WTC11 (cell line): Measurements from ENCODE around the gene POSTN. TPM values are rescaled to one million over a fixed set of nuclear protein-coding genes. Genes with fewer than 3 reads are reported as not detected.

Experiments used
- ATAC-seq: fragments of 200-7000 bp; cut with Tn5 transposase; 2 replicates; pipeline ENCODE4 v1.10.0; 2021; ENCODE audit warnings: mild to moderate bottlenecking, moderate library complexity
- CTCF ChIA-PET: fragments of 300-600 bp; sonication (Branson Sonifier 250); formaldehyde crosslinking; loops from one replicate; lab custom pipeline; 2021; ENCODE audit warnings: antibody characterized with exemption; lab: Charles Lee
- POLR2A ChIA-PET: fragments of 350-600 bp; sonication (Branson Sonifier 250); formaldehyde crosslinking; loops from one replicate; lab custom pipeline; 2021; ENCODE audit warnings: antibody characterized with exemption; lab: Charles Lee
- DNase-seq: peaks from one replicate; pipeline ENCODE4 v3.0.0; 2021; ENCODE audit warnings: low spot score
- H3K27ac Mint-ChIP-seq: 2 replicates; pipeline ENCODE4 v1.8.0; 2021; ENCODE audit warnings: mixed read lengths
- H3K27me3 Mint-ChIP-seq: 2 replicates; pipeline ENCODE4 v1.8.0; 2021; ENCODE audit warnings: low read depth, mild to moderate bottlenecking, moderate library complexity, mixed read lengths
- H3K36me3 Mint-ChIP-seq: 2 replicates; pipeline ENCODE4 v1.8.0; 2021; ENCODE audit warnings: mixed read lengths
- H3K4me1 Mint-ChIP-seq: 2 replicates; pipeline ENCODE4 v1.8.0; 2022; ENCODE audit warnings: mixed read lengths
- H3K4me3 Mint-ChIP-seq: 2 replicates; pipeline ENCODE4 v1.8.0; 2021; ENCODE audit warnings: mild to moderate bottlenecking, moderate library complexity, mixed read lengths
- H3K9me3 Mint-ChIP-seq: 2 replicates; pipeline ENCODE4 v1.8.0; 2021; ENCODE audit warnings: mixed read lengths
- CREM ChIP-seq: sonication (generic); formaldehyde crosslinking; IDR thresholded peaks from 2 replicates; pipeline ENCODE4 v1.8.1; 2022; ENCODE audit warnings: mild to moderate bottlenecking, missing genetic modification reagents, moderate library complexity
- CTCF ChIP-seq: fragments of 200-600 bp; IDR thresholded peaks from 2 replicates; pipeline ENCODE4 v1.8.0; 2022; ENCODE audit warnings: antibody characterized with exemption
- ESRRA ChIP-seq: sonication (generic); formaldehyde crosslinking; IDR thresholded peaks from 2 replicates; pipeline ENCODE4 v1.8.1; 2022; ENCODE audit warnings: mild to moderate bottlenecking, missing genetic modification reagents, borderline replicate concordance
- FOXP4 ChIP-seq: sonication (generic); formaldehyde crosslinking; IDR thresholded peaks from 2 replicates; pipeline ENCODE4 v1.8.0; 2022; ENCODE audit warnings: mild to moderate bottlenecking, missing genetic modification reagents
- GABPB1 ChIP-seq: sonication (generic); formaldehyde crosslinking; IDR thresholded peaks from 2 replicates; pipeline ENCODE4 v1.8.1; 2023; ENCODE audit warnings: mild to moderate bottlenecking, missing genetic modification reagents
- HMGA2 ChIP-seq: fragments of 250-450 bp; sonication (Bioruptor Pico); IDR thresholded peaks from 2 replicates; pipeline ENCODE4 v1.4.0; 2021; ENCODE audit warnings: mild to moderate bottlenecking, moderate library complexity
- HMGXB4 ChIP-seq: sonication (generic); formaldehyde crosslinking; IDR thresholded peaks from 2 replicates; pipeline ENCODE4 v1.8.1; 2023; ENCODE audit warnings: mild to moderate bottlenecking, moderate library complexity, missing genetic modification reagents
- IRF2 ChIP-seq: sonication (generic); formaldehyde crosslinking; IDR thresholded peaks from 2 replicates; pipeline ENCODE4 v1.8.0; 2022; ENCODE audit warnings: low read depth, missing genetic modification reagents, borderline replicate concordance
- JAZF1 ChIP-seq: fragments of 250-450 bp; sonication (Bioruptor Pico); IDR thresholded peaks from 2 replicates; pipeline ENCODE4 v1.9.0; 2021; ENCODE audit warnings: moderate library complexity, mild to moderate bottlenecking, inconsistent platforms
- JUN ChIP-seq: sonication (generic); formaldehyde crosslinking; IDR thresholded peaks from 2 replicates; pipeline ENCODE4 v1.8.0; 2023; ENCODE audit warnings: mild to moderate bottlenecking, missing genetic modification reagents
- NR1H2 ChIP-seq: sonication (generic); formaldehyde crosslinking; IDR thresholded peaks from 2 replicates; pipeline ENCODE4 v1.9.0; 2021; ENCODE audit warnings: mild to moderate bottlenecking, moderate library complexity, missing genetic modification reagents
- NR2C2 ChIP-seq: sonication (generic); formaldehyde crosslinking; IDR thresholded peaks from 2 replicates; pipeline ENCODE4 v1.8.0; 2022; ENCODE audit warnings: mild to moderate bottlenecking, missing genetic modification reagents
- PRRX2 ChIP-seq: fragments of 250-450 bp; sonication (Bioruptor Pico); IDR thresholded peaks from 2 replicates; pipeline ENCODE4 v1.8.0; 2021; ENCODE audit warnings: mild to moderate bottlenecking
- SMAD3 ChIP-seq: sonication (generic); formaldehyde crosslinking; IDR thresholded peaks from 2 replicates; pipeline ENCODE4 v1.8.0; 2022; ENCODE audit warnings: missing genetic modification reagents, mild to moderate bottlenecking, borderline replicate concordance
- SMAD4 ChIP-seq: sonication (generic); formaldehyde crosslinking; IDR thresholded peaks from 2 replicates; pipeline ENCODE4 v1.8.0; 2022; ENCODE audit warnings: mild to moderate bottlenecking, missing genetic modification reagents
- TEAD1 ChIP-seq: sonication (generic); formaldehyde crosslinking; IDR thresholded peaks from 2 replicates; pipeline ENCODE4 v1.8.0; 2022; ENCODE audit warnings: mild to moderate bottlenecking, missing genetic modification reagents
- USF2 ChIP-seq: sonication (generic); formaldehyde crosslinking; IDR thresholded peaks from 2 replicates; pipeline ENCODE4 v1.8.1; 2023; ENCODE audit warnings: mild to moderate bottlenecking, missing genetic modification reagents, moderate library complexity
- ZNF121 ChIP-seq: sonication (generic); formaldehyde crosslinking; IDR thresholded peaks from 2 replicates; pipeline ENCODE4 v1.8.0; 2023; ENCODE audit warnings: missing genetic modification reagents
- ZNF219 ChIP-seq: sonication (generic); formaldehyde crosslinking; IDR thresholded peaks from 2 replicates; pipeline ENCODE4 v1.8.0; 2023; ENCODE audit warnings: missing genetic modification reagents, mild to moderate bottlenecking, borderline replicate concordance
- ZNF281 ChIP-seq: sonication (generic); formaldehyde crosslinking; IDR thresholded peaks from 2 replicates; pipeline ENCODE4 v1.8.0; 2023; ENCODE audit warnings: mild to moderate bottlenecking, missing genetic modification reagents
- ZNF317 ChIP-seq: sonication (generic); formaldehyde crosslinking; IDR thresholded peaks from 2 replicates; pipeline ENCODE4 v1.8.1; 2023; ENCODE audit warnings: low read depth, mild to moderate bottlenecking, moderate library complexity, missing genetic modification reagents, borderline replicate concordance
- ZNF396 ChIP-seq: fragments of 250-450 bp; sonication (Bioruptor Pico); IDR thresholded peaks from 2 replicates; pipeline ENCODE4 v1.8.0; 2021; ENCODE audit warnings: mild to moderate bottlenecking, moderate library complexity, borderline replicate concordance
- ZNF425 ChIP-seq: fragments of 250-450 bp; sonication (Bioruptor Pico); conservative IDR thresholded peaks from 2 replicates; pipeline ENCODE4 v1.9.0; 2021; ENCODE audit warnings: mild to moderate bottlenecking
- ZSCAN18 ChIP-seq: fragments of 250-450 bp; sonication (Bioruptor Pico); IDR thresholded peaks from 2 replicates; pipeline ENCODE4 v2.1.2; 2022; ENCODE audit warnings: mild to moderate bottlenecking, moderate library complexity
- total RNA-seq: library from RNA; stranded (reverse); gene quantifications from 3 replicates; pipeline ENCODE4 v1.2.3, GENCODE V29; 2021

The POSTN gene
- total RNA-seq, 1 experiment from 2014 or later: 0.70 TPM

- no peak for TF ChIP-seq USF2 (CRISPR knock-in tag)
- no peak for TF ChIP-seq ZSCAN18
- TF ChIP-seq PRRX2 (CRISPR knock-in tag): no peak
- TF ChIP-seq TEAD1: no peak
- no peak for TF ChIP-seq NR2C2 (CRISPR knock-in tag)
- no peak for TF ChIP-seq SMAD3 (CRISPR knock-in tag)
- no peak for TF ChIP-seq IRF2
- no peak for TF ChIP-seq ZNF281 (CRISPR knock-in tag)
- no peak for TF ChIP-seq ZNF396 (CRISPR knock-in tag)
- no peak for TF ChIP-seq JAZF1
- no peak for TF ChIP-seq ZNF121 (CRISPR knock-in tag)
- no peak for TF ChIP-seq ZNF425
- TF ChIP-seq NR1H2 (CRISPR knock-in tag): no peak
- no peak for TF ChIP-seq SMAD4 (CRISPR knock-in tag)
- no peak for TF ChIP-seq ZNF219 (CRISPR knock-in tag)
- ATAC-seq (no peak), DNase-seq (no peak)
- ChIA-PET CTCF (no interaction called here), POLR2A (no interaction called here)
- peaks cover 28% of the 10 kb centered on the region for H3K9me3 Mint-ChIP-seq
- peaks cover 7% of the 10 kb centered on the region; the same call in 1 of the 2 replicates for H3K4me1 Mint-ChIP-seq
- H3K27me3 Mint-ChIP-seq: no peaks in the 10 kb centered on the region
- no peak overlapping the region for H3K4me3 Mint-ChIP-seq
- H3K27ac Mint-ChIP-seq: peak overlapping the region; percentile 19; the same call in 1 of the 2 replicates
- peaks cover 7% of the 10 kb centered on the region for H3K36me3 Mint-ChIP-seq
Observed at GRCh38 chr13:37534181-37534580, 64.4 kb downstream of the POSTN start.

- no peak overlapping the region for H3K27ac Mint-ChIP-seq
- peaks cover 7% of the 10 kb centered on the region for H3K36me3 Mint-ChIP-seq
- peaks cover 28% of the 10 kb centered on the region for H3K9me3 Mint-ChIP-seq
- DNase-seq: no peak
- H3K27me3 Mint-ChIP-seq: no peaks in the 10 kb centered on the region
- ChIA-PET CTCF (no interaction called here), POLR2A (no interaction called here)
- no peak overlapping the region for H3K4me3 Mint-ChIP-seq
- ATAC-seq: no peak
- peaks cover 7% of the 10 kb centered on the region; the same call in 1 of the 2 replicates for H3K4me1 Mint-ChIP-seq
- TF ChIP-seq FOXP4 (CRISPR knock-in tag): no peak
- TF ChIP-seq CREM: no peak
- no peak for TF ChIP-seq GABPB1
- no peak for TF ChIP-seq HMGA2 (CRISPR knock-in tag)
- TF ChIP-seq CTCF: no peak
- no peak for TF ChIP-seq ESRRA
- TF ChIP-seq HMGXB4 (CRISPR knock-in tag): no peak
- no peak for TF ChIP-seq JUN (CRISPR knock-in tag)
- TF ChIP-seq ZNF317 (CRISPR knock-in tag): no peak
Observed at GRCh38 chr13:37531049-37531448, 67.5 kb downstream of the POSTN start.
